Activated CD8-positive, alpha-beta memory T cell treated with anti-CD3 and anti-CD28 coated beads, Interleukin-2, amount 50 U/mL, for 1 hour (primary cell): ENCODE data around the gene STYK1.
A peak's percentile ranks its signal among the peaks of the same experiment; 100 is the strongest.

Source experiments
- DNase-seq: peaks from one replicate; pipeline ENCODE4 v3.0.0-alpha.2; 2020; ENCODE audit errors: extremely low read depth

Gene STYK1

GRCh38 chr12:10673659-10674384 lies at the start of gene STYK1:
STYK1 (minus strand) TSS chr12:10674052; CDS start chr12:10634618, 39,434 bp downstream.
- DNase-seq = peak; percentile 43

GRCh38 chr12:10722905-10723746 lies 49.3 kb upstream of the STYK1 start, which contains the start of gene YBX3:
YBX3 (minus strand) TSS chr12:10723323; CDS start chr12:10723111, 212 bp downstream.
- DNase-seq = no peak

- DNase-seq = peak; percentile 35
Observed at GRCh38 chr12:10722502-10722904, 48.7 kb upstream of the STYK1 start.

- DNase-seq = peak; percentile 68
Observed at GRCh38 chr12:10721651-10722501, 48.0 kb upstream of the STYK1 start.

- DNase-seq = no peak
Observed at GRCh38 chr12:10720974-10721650, 47.3 kb upstream of the STYK1 start.

GRCh38 chr12:10719482-10719881 lies 45.6 kb upstream of the STYK1 start:
- DNase-seq = no peak

GRCh38 chr12:10718279-10718821 lies 44.5 kb upstream of the STYK1 start:
- no peak for DNase-seq

- no peak for DNase-seq
Observed at GRCh38 chr12:10717410-10717809, 43.6 kb upstream of the STYK1 start.

- DNase-seq = no peak
Observed at GRCh38 chr12:10716704-10717315, 43.0 kb upstream of the STYK1 start.

- no peak for DNase-seq
Observed at GRCh38 chr12:10716277-10716676, 42.4 kb upstream of the STYK1 start.

GRCh38 chr12:10715491-10715890 lies 41.6 kb upstream of the STYK1 start:
- DNase-seq = no peak

GRCh38 chr12:10709808-10710207 lies 36.0 kb upstream of the STYK1 start:
- no peak for DNase-seq

GRCh38 chr12:10708862-10709261 lies 35.0 kb upstream of the STYK1 start:
- no peak for DNase-seq

- DNase-seq = no peak
Observed at GRCh38 chr12:10705655-10706054, 31.8 kb upstream of the STYK1 start.

- no peak for DNase-seq
Observed at GRCh38 chr12:10701843-10702242, 28.0 kb upstream of the STYK1 start.

- DNase-seq = no peak
Observed at GRCh38 chr12:10701131-10701681, 27.4 kb upstream of the STYK1 start.

GRCh38 chr12:10700581-10700980 lies 26.7 kb upstream of the STYK1 start:
- no peak for DNase-seq

GRCh38 chr12:10697862-10698261 lies 24.0 kb upstream of the STYK1 start:
- no peak for DNase-seq

- DNase-seq = no peak
Observed at GRCh38 chr12:10697156-10697555, 23.3 kb upstream of the STYK1 start.

- no peak for DNase-seq
Observed at GRCh38 chr12:10690906-10691305, 17.1 kb upstream of the STYK1 start.
